HG03432 (cell line): Measurements from ENCODE around the gene PLK3.
"Not testable (repeated sequence)": the region's sequence is repeated elsewhere in the genome, so short reads cannot be mapped to it uniquely, and the experiment has no call there.

Source experiments
- ATAC-seq: cut with Tn5 transposase; IDR thresholded peaks from one replicate; pipeline ENCODE4 v1.9.1; 2021; ENCODE audit warnings: mild to moderate bottlenecking, moderate library complexity; ENCODE audit not compliant: unreplicated experiment

PLK3 gene

GRCh38 chr1:44799770-44800584 lies at the start of gene PLK3:
TSS of gene PLK3 (plus strand) at chr1:44800377. CDS start at chr1:44800464, 87 bp downstream.
- ATAC-seq: peak; percentile 86

DNA sequence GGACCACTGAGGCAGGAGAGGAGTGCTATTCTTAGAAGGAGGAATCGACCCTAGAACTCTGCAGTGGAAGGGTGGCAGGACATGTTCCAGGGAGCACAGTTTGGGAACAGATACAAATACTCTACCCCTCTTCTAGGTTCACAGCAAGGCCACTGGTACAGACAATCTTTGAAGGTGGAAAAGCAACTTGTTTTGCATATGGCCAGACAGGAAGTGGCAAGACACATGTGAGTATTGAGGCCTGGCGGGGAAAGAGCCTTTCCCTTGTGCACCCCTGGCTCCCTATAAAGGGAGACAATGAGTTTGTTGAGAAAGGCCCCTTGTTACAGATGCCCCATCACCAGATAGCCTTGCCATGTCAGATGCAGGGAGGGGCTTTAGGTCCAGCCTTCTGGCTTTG lies 42.8 kb upstream of the PLK3 start:
- no peak for ATAC-seq

GRCh38 chr1:44759077-44759476 lies 41.1 kb upstream of the PLK3 start:
- no peak for ATAC-seq

DNA sequence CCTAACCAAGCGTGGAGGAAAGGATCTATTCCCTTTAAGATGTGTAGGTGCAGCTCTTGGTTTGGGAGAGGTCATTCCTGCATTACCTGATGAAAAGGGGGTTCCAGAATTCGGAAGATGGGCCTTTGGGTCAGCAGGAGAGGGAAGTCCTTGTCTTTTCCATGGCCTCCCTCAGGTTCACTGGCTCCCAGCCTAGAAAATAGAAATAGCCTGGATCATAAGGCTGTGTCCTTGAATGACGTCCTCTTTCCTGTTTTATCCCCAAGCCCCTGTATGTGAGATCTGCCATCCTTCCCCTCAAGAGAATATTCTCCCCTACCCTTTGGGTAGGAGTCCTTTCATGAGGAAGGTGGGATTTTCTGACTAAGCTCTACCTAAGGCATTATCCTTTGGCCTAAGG lies 39.3 kb upstream of the PLK3 start:
- no peak for ATAC-seq

GRCh38 chr1:44766421-44766820 lies 33.8 kb upstream of the PLK3 start:
- ATAC-seq: not testable (repeated sequence)

- peak; percentile 83 for ATAC-seq
These were observed 24.9 kb upstream of the PLK3 start, which contains the start of gene RPS8 for GRCh38 chr1:44775078-44775929. TSS of gene RPS8 (plus strand) at chr1:44775540. CDS start at chr1:44775597, 57 bp downstream.

DNA sequence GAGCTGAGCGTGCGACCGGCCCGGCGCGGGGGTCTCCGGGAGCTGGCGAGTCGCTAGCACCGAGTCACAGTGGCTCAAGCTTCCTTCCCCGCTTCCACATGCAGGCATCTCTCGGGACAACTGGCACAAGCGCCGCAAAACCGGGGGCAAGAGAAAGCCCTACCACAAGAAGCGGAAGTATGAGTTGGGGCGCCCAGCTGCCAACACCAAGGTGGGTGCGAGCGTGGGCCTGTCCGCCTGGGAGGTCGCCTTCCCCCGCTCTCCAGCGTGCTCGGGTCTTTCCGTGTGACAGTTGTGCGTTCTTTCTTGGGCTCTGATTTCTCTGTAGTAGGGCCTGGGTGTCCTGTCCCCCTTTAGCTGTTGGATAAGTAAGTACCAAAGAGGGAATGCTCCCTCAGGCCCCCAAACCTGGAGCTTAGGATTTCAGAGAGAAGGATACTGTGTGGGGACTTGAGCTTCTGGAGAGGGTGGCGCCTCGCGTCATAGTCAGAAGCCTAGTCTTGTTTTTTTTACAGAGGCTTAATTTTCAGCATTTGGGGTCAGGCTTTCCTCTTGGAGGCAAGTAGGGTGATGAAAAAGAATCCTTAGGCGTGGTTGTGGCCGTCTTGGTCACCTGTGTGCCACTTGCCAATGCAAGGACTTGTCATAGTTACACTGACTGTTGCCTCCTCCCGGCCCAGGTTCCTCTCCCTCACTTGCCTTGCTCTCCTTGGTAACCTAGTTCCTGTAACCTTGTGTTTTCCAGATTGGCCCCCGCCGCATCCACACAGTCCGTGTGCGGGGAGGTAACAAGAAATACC lies 24.0 kb upstream of the PLK3 start:
- ATAC-seq: peak; percentile 23

GRCh38 chr1:44776730-44777068 lies 23.5 kb upstream of the PLK3 start:
- ATAC-seq: no peak

DNA sequence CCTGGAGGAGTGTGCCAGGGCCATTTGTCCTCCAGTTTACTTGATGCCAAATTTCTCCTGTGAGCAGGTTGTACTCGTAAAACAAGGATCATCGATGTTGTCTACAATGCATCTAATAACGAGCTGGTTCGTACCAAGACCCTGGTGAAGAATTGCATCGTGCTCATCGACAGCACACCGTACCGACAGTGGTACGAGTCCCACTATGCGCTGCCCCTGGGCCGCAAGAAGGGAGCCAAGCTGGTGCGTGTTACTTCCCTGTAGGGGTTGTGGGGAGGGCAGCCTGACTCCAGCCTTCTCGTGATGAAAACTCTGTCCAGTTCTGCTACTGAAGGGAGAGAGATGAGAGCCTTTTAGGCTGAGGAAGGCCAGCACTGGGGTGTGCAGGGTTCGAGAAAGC lies 22.6 kb upstream of the PLK3 start:
- no peak for ATAC-seq

DNA sequence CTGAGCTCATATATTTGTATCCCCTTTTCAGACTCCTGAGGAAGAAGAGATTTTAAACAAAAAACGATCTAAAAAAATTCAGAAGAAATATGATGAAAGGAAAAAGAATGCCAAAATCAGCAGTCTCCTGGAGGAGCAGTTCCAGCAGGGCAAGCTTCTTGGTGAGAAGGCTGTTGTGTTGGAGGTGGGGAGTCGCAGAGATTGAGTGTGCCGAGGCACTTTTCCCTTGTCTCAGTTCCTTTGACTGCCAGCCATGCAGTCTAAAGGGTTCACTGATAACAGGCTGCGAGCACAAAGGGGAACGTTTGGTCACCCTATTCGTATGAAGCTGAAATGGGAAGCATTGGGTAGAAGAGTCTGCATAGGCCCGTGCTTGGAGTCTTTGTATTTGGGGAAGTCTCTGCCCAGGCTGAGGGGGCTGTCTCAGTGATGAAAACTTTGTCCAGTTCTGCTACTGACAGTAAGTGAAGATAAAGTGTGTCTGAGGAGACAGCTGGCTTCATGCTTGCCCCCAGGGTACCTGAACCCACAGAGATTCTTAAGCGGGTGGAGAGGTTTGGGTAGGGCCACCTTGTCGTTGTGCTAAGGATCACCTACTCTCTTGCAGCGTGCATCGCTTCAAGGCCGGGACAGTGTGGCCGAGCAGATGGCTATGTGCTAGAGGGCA lies 22.1 kb upstream of the PLK3 start:
- ATAC-seq: no peak

GRCh38 chr1:44778705-44779576 lies 21.2 kb upstream of the PLK3 start:
- ATAC-seq: no peak

- ATAC-seq: no peak
These were observed 19.5 kb upstream of the PLK3 start for GRCh38 chr1:44780583-44781121.

- ATAC-seq: no peak
These were observed 16.5 kb upstream of the PLK3 start for GRCh38 chr1:44783697-44784093.

- no peak for ATAC-seq
These were observed 15.8 kb upstream of the PLK3 start for GRCh38 chr1:44784094-44785028.

DNA sequence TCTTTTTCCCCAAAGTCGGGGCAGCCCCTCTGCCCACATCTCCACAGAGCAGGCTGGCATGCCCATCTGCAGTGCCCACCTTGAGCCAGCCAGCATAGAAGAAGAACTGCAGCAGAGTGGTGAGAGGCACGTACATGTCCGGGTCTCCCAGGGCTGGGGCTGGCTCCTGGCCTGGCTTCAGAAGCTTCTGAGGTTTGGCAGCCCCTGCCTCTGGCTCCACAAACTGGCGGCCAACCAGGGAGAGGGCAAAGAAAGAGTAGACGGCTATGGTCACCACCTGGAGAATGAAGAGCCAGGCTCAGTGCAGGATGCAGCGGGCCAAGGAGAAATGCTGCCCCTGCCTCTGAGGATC lies 15.2 kb upstream of the PLK3 start:
- no peak for ATAC-seq

DNA sequence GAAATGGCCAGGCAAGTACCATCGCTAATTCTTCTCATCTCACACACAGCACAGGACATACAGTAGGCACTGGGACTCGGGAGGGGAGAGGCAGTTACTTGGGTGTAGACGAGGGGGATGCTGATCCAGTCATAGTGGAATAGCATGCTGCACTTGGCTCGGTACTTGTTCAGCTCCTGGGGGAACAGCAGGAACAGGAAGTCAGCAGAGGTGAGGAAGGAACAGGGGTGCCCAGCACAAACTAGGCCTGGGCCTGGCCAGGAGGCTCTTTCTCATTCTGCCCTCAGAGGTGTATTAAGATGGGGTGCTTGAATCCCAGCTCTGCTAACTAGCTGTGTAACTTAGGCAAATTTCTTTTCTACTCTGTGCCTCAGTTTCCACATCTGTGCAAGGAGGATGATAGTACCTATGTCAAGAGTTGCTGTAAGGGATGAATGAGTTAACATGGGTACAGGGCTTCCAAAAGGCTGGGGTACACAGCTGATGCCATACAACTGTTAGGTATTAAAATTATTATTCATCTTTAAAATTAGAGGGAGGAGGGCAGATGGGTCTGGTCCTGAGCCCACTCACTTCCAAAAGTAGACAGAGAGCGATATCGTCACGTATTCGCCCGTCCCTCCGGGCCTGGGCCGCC lies 14.6 kb upstream of the PLK3 start:
- ATAC-seq: no peak

DNA sequence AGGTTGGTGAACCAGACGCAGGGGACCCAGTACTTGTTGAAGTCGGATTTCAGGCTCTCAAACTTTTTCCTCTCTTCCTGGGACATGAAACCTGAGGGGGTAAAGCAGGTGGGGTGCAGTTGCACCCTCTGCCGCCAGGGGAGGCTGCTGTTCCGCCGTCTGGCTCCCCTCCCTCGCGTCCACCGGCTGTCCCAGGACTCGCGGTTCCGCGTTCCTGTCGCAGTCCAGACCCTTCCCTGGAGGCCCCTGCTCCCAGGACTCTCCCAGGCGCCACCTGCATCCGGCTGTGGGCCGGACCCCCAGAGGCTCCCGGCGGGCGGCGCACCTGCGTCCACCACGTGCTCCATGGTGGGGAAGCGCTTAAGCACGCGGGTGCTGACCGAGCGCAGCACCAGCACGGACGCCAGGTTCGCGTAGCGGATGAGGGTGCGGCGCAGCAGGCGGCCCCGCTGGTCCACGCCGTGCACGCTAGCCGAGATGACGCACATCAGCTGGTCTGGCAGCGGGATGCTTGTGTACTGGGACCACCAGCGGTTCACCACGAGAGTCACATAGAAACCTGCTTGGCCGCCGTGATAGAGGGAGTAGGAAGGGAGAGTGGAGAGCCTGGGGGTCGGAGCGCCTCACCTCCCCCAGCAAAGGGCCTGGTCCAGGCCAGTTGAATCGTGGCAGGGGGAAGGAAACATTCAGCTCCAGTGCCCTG lies 13.9 kb upstream of the PLK3 start:
- ATAC-seq: peak; percentile 53
